ENCODE results near the gene BEGAIN.

Gene BEGAIN

GRCh38 chr14:100559455-100559854 lies 27.8 kb downstream of the BEGAIN start:
- H3K4me3 ChIP-seq (ENCODE audit: low read depth in 1 of 2, low read length in 1 of 2) = no peak overlapping the region
- no peaks in the 10 kb centered on the region for H3K9me3 ChIP-seq
- H3K27me3 ChIP-seq = peaks cover 31% of the 10 kb centered on the region
- no peaks in the 10 kb centered on the region for H3K36me3 ChIP-seq
- no peaks in the 10 kb centered on the region for H3K4me1 ChIP-seq (ENCODE audit: control insufficient read depth in 1 of 2, insufficient read depth in 1 of 2, low read depth in 1 of 2, low read length in 1 of 2)
- no peak for TF ChIP-seq CTCF (IDR thresholded peaks at IDR 0.05)
- no peak overlapping the region for H3K27ac ChIP-seq

- Histone ChIP-seq H3K27me3 (peaks cover 31% of the 10 kb centered on the region), H3K9me3 (no peaks in the 10 kb centered on the region), H3K4me3 (ENCODE audit: low read depth in 1 of 2, low read length in 1 of 2) (no peak overlapping the region), H3K4me1 (ENCODE audit: control insufficient read depth in 1 of 2, insufficient read depth in 1 of 2, low read depth in 1 of 2, low read length in 1 of 2) (no peaks in the 10 kb centered on the region), H3K36me3 (no peaks in the 10 kb centered on the region), H3K27ac (no peak overlapping the region)
- TF ChIP-seq CTCF (IDR thresholded peaks at IDR 0.05) = no peak
These were observed 28.3 kb downstream of the BEGAIN start for GRCh38 chr14:100558966-100559365.

- Histone ChIP-seq H3K4me1 (ENCODE audit: control insufficient read depth in 1 of 2, insufficient read depth in 1 of 2, low read depth in 1 of 2, low read length in 1 of 2) (no peaks in the 10 kb centered on the region), H3K27me3 (peaks cover 25% of the 10 kb centered on the region), H3K36me3 (no peaks in the 10 kb centered on the region), H3K4me3 (ENCODE audit: low read depth in 1 of 2, low read length in 1 of 2) (no peak overlapping the region), H3K9me3 (no peaks in the 10 kb centered on the region), H3K27ac (no peak overlapping the region)
- TF ChIP-seq CTCF (IDR thresholded peaks at IDR 0.05) = no peak
These were observed 29.0 kb downstream of the BEGAIN start for GRCh38 chr14:100558226-100558625.

DNA sequence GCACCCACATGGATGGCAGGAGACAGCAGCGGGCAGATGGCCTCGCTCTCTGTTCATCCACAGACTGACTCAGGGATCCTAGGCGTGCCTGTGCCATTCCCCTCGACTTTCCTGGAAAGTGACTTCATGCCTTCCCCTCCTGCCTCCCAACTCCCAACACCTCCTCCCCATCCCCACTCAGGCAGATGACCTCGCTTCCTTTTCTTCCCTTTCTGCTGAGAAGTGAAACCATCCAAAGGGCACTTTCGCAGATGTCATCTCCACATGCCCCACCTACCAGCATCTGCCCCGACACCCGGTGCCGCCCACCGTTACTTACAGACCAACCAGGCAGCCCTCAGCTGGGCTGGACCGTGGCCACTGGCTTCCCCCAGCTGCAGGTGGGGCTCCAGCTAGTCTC lies 29.6 kb downstream of the BEGAIN start:
- no peak for TF ChIP-seq CTCF (IDR thresholded peaks at IDR 0.05)
- Histone ChIP-seq H3K4me3 (ENCODE audit: low read depth in 1 of 2, low read length in 1 of 2) (no peak overlapping the region), H3K4me1 (ENCODE audit: control insufficient read depth in 1 of 2, insufficient read depth in 1 of 2, low read depth in 1 of 2, low read length in 1 of 2) (no peaks in the 10 kb centered on the region), H3K36me3 (no peaks in the 10 kb centered on the region), H3K27me3 (peaks cover 21% of the 10 kb centered on the region), H3K9me3 (no peaks in the 10 kb centered on the region), H3K27ac (no peak overlapping the region)

- no peaks in the 10 kb centered on the region for H3K4me1 ChIP-seq (ENCODE audit: control insufficient read depth in 1 of 2, insufficient read depth in 1 of 2, low read depth in 1 of 2, low read length in 1 of 2)
- H3K9me3 ChIP-seq = no peaks in the 10 kb centered on the region
- peaks cover 16% of the 10 kb centered on the region for H3K27me3 ChIP-seq
- H3K36me3 ChIP-seq = no peaks in the 10 kb centered on the region
- TF ChIP-seq CTCF (IDR thresholded peaks at IDR 0.05) = no peak
- H3K4me3 ChIP-seq (ENCODE audit: low read depth in 1 of 2, low read length in 1 of 2) = no peak overlapping the region
- H3K27ac ChIP-seq = no peak overlapping the region
These were observed 30.2 kb downstream of the BEGAIN start for GRCh38 chr14:100556936-100557505.

- no peak overlapping the region for H3K4me3 ChIP-seq (ENCODE audit: low read depth in 1 of 2, low read length in 1 of 2)
- peaks cover 16% of the 10 kb centered on the region for H3K27me3 ChIP-seq
- no peak for TF ChIP-seq CTCF (IDR thresholded peaks at IDR 0.05)
- H3K27ac ChIP-seq = no peak overlapping the region
- no peaks in the 10 kb centered on the region for H3K36me3 ChIP-seq
- H3K9me3 ChIP-seq = no peaks in the 10 kb centered on the region
- H3K4me1 ChIP-seq (ENCODE audit: control insufficient read depth in 1 of 2, insufficient read depth in 1 of 2, low read depth in 1 of 2, low read length in 1 of 2) = no peaks in the 10 kb centered on the region
These were observed 31.1 kb downstream of the BEGAIN start for GRCh38 chr14:100556140-100556475.

Measured in neutrophil (primary cell).